ENCODE measurements around the gene TCP1. TPM values are rescaled to one million over a fixed set of nuclear protein-coding genes. Genes with fewer than 3 reads are reported as not detected.

Gene TCP1
- total and polyA plus RNA-seq, 2 donors from 2014 or later: 121 to 130 TPM

DNA sequence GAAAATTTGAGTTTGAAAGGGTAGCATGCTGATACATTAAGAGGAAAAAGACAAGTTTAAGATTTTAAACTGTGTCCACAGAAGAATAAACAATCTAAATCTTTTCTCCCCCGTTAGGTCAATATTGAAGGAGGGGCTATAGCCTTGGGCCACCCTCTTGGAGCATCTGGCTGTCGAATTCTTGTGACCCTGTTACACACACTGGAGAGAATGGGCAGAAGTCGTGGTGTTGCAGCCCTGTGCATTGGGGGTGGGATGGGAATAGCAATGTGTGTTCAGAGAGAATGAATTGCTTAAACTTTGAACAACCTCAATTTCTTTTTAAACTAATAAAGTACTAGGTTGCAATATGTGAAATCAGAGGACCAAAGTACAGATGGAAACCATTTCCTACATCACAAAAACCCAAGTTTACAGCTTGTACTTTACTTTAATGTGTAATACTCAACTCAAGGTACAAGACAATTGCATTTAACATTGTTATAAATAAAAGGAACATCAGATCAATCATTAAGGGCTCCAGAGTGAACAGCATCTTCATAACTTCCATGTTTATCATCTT lies 10.8 kb downstream of the TCP1 start:
- no peak overlapping the region for H3K27ac ChIP-seq (ENCODE audit: low read depth in 2 of 2, low read length in 2 of 2)
- H3K36me3 ChIP-seq (ENCODE audit: control insufficient read depth in 2 of 3, insufficient read depth in 3 of 3, low read length in 3 of 3): peaks cover 26 to 60% (median 51%) of the 10 kb centered on the region in 3 donors
- intact Hi-C loops (cut with DNase I): no loop called here
- TF ChIP-seq, protein P1, sequence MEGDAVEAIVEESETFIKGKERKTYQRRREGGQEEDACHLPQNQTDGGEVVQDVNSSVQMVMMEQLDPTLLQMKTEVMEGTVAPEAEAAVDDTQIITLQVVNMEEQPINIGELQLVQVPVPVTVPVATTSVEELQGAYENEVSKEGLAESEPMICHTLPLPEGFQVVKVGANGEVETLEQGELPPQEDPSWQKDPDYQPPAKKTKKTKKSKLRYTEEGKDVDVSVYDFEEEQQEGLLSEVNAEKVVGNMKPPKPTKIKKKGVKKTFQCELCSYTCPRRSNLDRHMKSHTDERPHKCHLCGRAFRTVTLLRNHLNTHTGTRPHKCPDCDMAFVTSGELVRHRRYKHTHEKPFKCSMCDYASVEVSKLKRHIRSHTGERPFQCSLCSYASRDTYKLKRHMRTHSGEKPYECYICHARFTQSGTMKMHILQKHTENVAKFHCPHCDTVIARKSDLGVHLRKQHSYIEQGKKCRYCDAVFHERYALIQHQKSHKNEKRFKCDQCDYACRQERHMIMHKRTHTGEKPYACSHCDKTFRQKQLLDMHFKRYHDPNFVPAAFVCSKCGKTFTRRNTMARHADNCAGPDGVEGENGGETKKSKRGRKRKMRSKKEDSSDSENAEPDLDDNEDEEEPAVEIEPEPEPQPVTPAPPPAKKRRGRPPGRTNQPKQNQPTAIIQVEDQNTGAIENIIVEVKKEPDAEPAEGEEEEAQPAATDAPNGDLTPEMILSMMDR (IDR thresholded peaks at IDR 0.05; ENCODE audit: borderline replicate concordance, extremely low read depth, insufficient read depth): no peak
- FAIRE-seq: no peak
- H3K4me1 ChIP-seq (ENCODE audit: control insufficient read depth in 2 of 3, insufficient read depth in 2 of 3, low read depth in 1 of 3, low read length in 3 of 3): no peaks in the 10 kb centered on the region
- no peak overlapping the region for H3K9ac ChIP-seq (ENCODE audit: low read length in 3 of 3)
- no peak overlapping the region for H3K4me3 ChIP-seq (ENCODE audit: low read length in 3 of 3)
- DNase-seq: no peak
- no peaks in the 10 kb centered on the region for H3K9me3 ChIP-seq (ENCODE audit: control insufficient read depth in 2 of 3, insufficient read depth in 1 of 3, low read length in 3 of 3)
- no peaks in the 10 kb centered on the region for H3K27me3 ChIP-seq (ENCODE audit: control insufficient read depth, insufficient read depth, low read length)

DNA sequence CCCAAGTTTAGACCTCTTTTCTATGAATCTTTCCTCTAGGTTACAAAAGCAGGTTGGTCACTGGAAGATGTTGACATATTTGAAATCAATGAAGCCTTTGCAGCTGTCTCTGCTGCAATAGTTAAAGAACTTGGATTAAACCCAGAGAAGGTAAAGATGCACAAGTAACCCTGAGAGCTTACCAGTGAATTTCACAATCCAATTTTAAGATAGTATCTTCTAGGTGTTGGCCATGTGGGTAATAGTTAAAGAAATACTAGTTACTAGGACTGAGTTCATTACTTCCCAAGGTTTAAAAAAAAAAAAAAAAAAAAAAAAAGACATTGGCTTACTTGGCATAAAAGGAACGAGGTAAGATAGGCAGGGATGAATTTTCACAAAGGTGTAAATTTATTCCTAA lies 11.3 kb downstream of the TCP1 start:
- no peak overlapping the region for H3K27ac ChIP-seq (ENCODE audit: low read depth in 2 of 2, low read length in 2 of 2)
- TF ChIP-seq, protein P1 (IDR thresholded peaks at IDR 0.05; ENCODE audit: borderline replicate concordance, extremely low read depth, insufficient read depth): no peak
- no peak overlapping the region for H3K4me3 ChIP-seq (ENCODE audit: low read length in 3 of 3)
- H3K27me3 ChIP-seq (ENCODE audit: control insufficient read depth, insufficient read depth, low read length): no peaks in the 10 kb centered on the region
- no peak for FAIRE-seq
- no peak overlapping the region for H3K9ac ChIP-seq (ENCODE audit: low read length in 3 of 3)
- no peaks in the 10 kb centered on the region for H3K9me3 ChIP-seq (ENCODE audit: control insufficient read depth in 2 of 3, insufficient read depth in 1 of 3, low read length in 3 of 3)
- no peak for DNase-seq
- H3K4me1 ChIP-seq (ENCODE audit: control insufficient read depth in 2 of 3, insufficient read depth in 2 of 3, low read depth in 1 of 3, low read length in 3 of 3): no peaks in the 10 kb centered on the region
- intact Hi-C loops (cut with DNase I): no loop called here
- peaks cover 23 to 57% (median 48%) of the 10 kb centered on the region in 3 donors for H3K36me3 ChIP-seq (ENCODE audit: control insufficient read depth in 2 of 3, insufficient read depth in 3 of 3, low read length in 3 of 3)

DNA sequence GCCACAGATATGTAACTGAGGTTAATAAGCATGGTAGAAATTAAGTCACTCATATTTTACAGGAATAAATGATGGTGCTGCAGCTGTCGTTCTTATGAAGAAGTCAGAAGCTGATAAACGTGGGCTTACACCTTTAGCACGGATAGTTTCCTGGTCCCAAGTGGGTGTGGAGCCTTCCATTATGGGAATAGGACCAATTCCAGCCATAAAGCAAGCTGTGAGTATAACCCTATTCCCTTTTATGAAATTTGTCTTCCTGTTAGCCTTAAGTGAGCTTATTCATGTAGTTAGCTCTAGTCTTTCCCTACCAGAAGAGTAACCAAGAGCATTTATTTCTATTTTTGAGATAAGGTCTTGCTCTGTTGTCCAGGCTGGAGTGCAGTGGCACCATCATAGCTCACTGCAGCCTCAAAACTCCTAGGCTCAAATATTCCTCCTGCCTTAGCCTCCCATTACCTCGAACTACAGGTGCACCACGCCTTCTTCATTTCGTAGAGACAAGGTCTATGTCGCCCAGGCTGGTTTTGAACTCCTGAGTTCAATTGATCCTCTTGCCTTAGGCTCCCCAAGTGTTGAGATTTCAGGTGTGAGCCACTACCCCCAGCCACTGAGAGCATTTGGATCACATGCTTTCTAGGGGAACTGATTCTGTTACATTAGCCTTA lies 12.0 kb downstream of the TCP1 start:
- Histone ChIP-seq H3K27me3 (ENCODE audit: control insufficient read depth, insufficient read depth, low read length) (no peaks in the 10 kb centered on the region), H3K4me3 (ENCODE audit: low read length in 3 of 3) (no peak overlapping the region), H3K36me3 (ENCODE audit: control insufficient read depth in 2 of 3, insufficient read depth in 3 of 3, low read length in 3 of 3) (peaks cover 16 to 49% (median 41%) of the 10 kb centered on the region in 3 donors), H3K9me3 (ENCODE audit: control insufficient read depth in 2 of 3, insufficient read depth in 1 of 3, low read length in 3 of 3) (no peaks in the 10 kb centered on the region), H3K27ac (ENCODE audit: low read depth in 2 of 2, low read length in 2 of 2) (no peak overlapping the region), H3K4me1 (ENCODE audit: control insufficient read depth in 2 of 3, insufficient read depth in 2 of 3, low read depth in 1 of 3, low read length in 3 of 3) (no peaks in the 10 kb centered on the region), H3K9ac (ENCODE audit: low read length in 3 of 3) (no peak overlapping the region)
- FAIRE-seq: no peak
- DNase-seq: no peak
- TF ChIP-seq, protein P1 (IDR thresholded peaks at IDR 0.05; ENCODE audit: borderline replicate concordance, extremely low read depth, insufficient read depth): no peak
- intact Hi-C loops (cut with DNase I): no loop called here
